Astrocyte of the spinal cord (primary cell): ENCODE measurements around the gene ARAP2.

Experiments used
- DNase-seq: peaks from one replicate; pipeline ENCODE4 v3.0.0; 2011; ENCODE audit warnings: low read depth, low spot score
- H3K4me3 ChIP-seq: 2 replicates; pipeline ENCODE4 v1.5.1; 2011; ENCODE audit warnings: low read depth, mild to moderate bottlenecking, low read length, moderate library complexity
- in situ Hi-C: cut with HindIII; loops from 2 replicates; pipeline ENCODE4 v1.10.0; 2017; ENCODE audit warnings: low sequenced_read_pairs
- TF ChIP-seq, protein P1 (sequence below): IDR thresholded peaks from 2 replicates; pipeline ENCODE4 v1.5.1; 2012; ENCODE audit warnings: low read depth, mild to moderate bottlenecking, low read length, inconsistent platforms

Gene ARAP2

DNA sequence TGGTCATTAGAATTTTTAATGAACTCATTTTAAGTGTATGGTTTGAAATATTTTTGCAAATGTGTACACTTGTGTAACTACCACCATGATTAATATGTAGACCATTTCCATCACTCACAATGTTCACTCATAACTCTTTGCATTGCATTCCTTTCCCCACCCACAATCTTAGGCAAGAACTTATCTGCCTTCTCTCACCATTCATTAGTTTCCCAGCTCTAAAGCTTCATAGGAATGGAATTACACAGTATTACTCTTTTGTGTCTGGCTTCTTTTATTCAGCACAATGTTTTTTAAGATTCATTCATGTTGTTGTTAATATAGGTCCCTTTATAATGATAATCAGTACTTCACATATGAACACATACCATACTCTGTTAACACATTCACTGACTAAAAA lies 106.1 kb downstream of the ARAP2 start:
- H3K4me3 ChIP-seq, result no peak overlapping the region
- TF ChIP-seq, protein P1, sequence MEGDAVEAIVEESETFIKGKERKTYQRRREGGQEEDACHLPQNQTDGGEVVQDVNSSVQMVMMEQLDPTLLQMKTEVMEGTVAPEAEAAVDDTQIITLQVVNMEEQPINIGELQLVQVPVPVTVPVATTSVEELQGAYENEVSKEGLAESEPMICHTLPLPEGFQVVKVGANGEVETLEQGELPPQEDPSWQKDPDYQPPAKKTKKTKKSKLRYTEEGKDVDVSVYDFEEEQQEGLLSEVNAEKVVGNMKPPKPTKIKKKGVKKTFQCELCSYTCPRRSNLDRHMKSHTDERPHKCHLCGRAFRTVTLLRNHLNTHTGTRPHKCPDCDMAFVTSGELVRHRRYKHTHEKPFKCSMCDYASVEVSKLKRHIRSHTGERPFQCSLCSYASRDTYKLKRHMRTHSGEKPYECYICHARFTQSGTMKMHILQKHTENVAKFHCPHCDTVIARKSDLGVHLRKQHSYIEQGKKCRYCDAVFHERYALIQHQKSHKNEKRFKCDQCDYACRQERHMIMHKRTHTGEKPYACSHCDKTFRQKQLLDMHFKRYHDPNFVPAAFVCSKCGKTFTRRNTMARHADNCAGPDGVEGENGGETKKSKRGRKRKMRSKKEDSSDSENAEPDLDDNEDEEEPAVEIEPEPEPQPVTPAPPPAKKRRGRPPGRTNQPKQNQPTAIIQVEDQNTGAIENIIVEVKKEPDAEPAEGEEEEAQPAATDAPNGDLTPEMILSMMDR, result no peak
- in situ Hi-C loops, result no loop called here
- peak; percentile 20 for DNase-seq

- in situ Hi-C loops, result no loop called here
- no peak overlapping the region for H3K4me3 ChIP-seq
- TF ChIP-seq, protein P1, result no peak
- no peak for DNase-seq
Observed at GRCh38 chr4:36137336-36137735, 107.0 kb downstream of the ARAP2 start.

DNA sequence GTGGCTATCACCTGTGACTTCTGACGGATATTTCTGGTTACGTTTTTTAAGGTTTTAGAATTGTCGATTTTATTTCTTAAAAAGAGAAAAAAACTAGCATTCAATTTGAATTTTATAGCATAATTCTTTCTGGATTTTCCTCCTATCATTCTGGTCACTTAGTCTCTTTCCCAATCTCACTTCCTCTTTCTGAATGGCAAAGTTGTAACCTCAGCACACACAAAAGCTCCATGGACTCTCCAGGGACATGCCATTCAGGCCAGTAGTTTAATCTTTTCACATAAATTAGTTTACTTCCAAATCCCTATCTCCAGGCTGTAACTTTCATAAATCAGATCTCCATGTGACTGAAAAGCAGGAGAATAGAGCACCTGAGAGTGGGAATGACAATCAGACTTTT lies 110.7 kb downstream of the ARAP2 start:
- TF ChIP-seq, protein P1, result no peak
- DNase-seq, result no peak
- no peak overlapping the region for H3K4me3 ChIP-seq
- in situ Hi-C loops, result no loop called here

- no peak overlapping the region for H3K4me3 ChIP-seq
- DNase-seq, result no peak
- in situ Hi-C loops, result no loop called here
- TF ChIP-seq, protein P1, result no peak
Observed at GRCh38 chr4:36133086-36133485, 111.2 kb downstream of the ARAP2 start.

DNA sequence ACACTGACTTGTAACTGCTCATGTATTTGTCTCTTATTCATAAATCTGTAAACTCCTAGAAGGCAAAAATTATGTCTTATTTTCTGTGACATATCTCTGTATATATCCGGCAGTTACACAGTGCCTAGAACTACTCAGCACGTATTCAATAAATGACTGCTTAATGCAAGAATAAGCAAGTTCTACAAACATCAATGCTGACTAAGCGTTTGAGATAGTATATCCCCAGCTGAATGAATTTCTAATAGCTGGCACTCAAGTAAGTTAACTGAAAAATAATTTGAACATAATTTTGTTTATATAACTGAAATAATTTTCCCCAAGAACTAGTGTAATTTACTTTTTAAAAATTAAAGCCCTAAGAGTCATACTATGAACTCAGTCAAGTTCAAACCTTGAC lies 113.7 kb downstream of the ARAP2 start:
- TF ChIP-seq, protein P1, result no peak
- H3K4me3 ChIP-seq, result no peak overlapping the region
- in situ Hi-C loops, result no loop called here
- DNase-seq, result no peak

DNA sequence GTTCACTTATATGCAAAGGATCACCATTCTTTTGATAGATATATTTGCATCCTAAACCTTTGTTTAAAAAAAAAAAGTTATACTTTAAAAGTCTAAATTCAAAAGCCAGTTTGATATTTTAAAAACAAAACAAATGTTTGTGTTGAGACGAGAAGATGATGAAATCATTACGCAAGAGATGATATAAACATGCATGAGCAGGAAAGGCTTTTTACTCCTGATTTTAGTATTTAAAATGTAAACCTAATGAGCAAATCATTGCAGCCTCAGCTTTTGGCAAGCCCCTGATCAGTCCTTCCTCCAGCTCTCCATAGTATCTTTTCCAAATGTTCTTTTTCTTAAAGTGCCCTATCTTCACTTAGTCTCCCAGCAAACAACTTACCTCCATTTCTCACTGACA lies 115.6 kb downstream of the ARAP2 start:
- TF ChIP-seq, protein P1, result no peak
- DNase-seq, result no peak
- H3K4me3 ChIP-seq, result no peak overlapping the region
- in situ Hi-C loops, result no loop called here

- DNase-seq, result no peak
- no peak overlapping the region for H3K4me3 ChIP-seq
- in situ Hi-C loops, result no loop called here
- TF ChIP-seq, protein P1, result no peak
Observed at GRCh38 chr4:36123906-36124305, 120.4 kb downstream of the ARAP2 start.
